Endothelial cell of umbilical vein (primary cell): ENCODE results near the gene NR1I3. TPM values are rescaled to one million over a fixed set of nuclear protein-coding genes. Genes with fewer than 3 reads are reported as not detected.

ENCODE experiments used
- BruUV-seq: library from RNA; stranded (reverse); fragments of 400-500 nt; replicated peaks from 2 replicates; lab custom pipeline; 2021; lab: Mats Ljungman, UMichigan
- CTCF ChIA-PET: fragments of 300-600, 350-600 bp; sonication (Branson Sonifier 250); formaldehyde crosslinking; loops from one replicate; lab custom pipeline; 2021; ENCODE audit warnings: antibody characterized with exemption, inconsistent platforms; lab: Charles Lee
- POLR2A ChIA-PET: fragments of 300-600, 350-600 bp; sonication (Branson Sonifier 250); formaldehyde crosslinking; loops from one replicate; lab custom pipeline; 2021; ENCODE audit warnings: antibody characterized with exemption, inconsistent platforms; lab: Charles Lee
- DNase-seq: peaks from one replicate; pipeline ENCODE4 v3.0.0-alpha.2; 2011; ENCODE audit warnings: low read depth, low spot score
- FAIRE-seq: peaks from 2 replicates; lab custom pipeline; 2011; peaks lifted over from hg19 to GRCh38; lab: Jason Lieb, UNC
- H2AFZ ChIP-seq: 2 replicates; pipeline ENCODE4 v1.6.0; 2012; ENCODE audit warnings: low read depth, low read length, control low read depth, inconsistent platforms
- H3K27ac ChIP-seq: 2 replicates; pipeline ENCODE4 v1.5.1; 2011; ENCODE audit warnings: low read depth, mild to moderate bottlenecking, control low read depth, low read length, moderate library complexity; ENCODE audit not compliant: insufficient read depth
- H3K27me3 ChIP-seq, 2 experiments: 2 replicates each; pipeline versions ENCODE4 v1.6.0 to v1.6.1; 2011; ENCODE audit warnings: low read length in 2 of 2, mixed read lengths in 1 of 2; ENCODE audit not compliant: control insufficient read depth in 2 of 2, insufficient read depth in 2 of 2
- H3K36me3 ChIP-seq, 2 experiments: 2 replicates in 1 of 2; 3 replicates in 1 of 2; pipeline ENCODE4 v1.5.1; 2011; ENCODE audit warnings: low read length in 2 of 2, mild to moderate bottlenecking in 1 of 2, moderate library complexity in 1 of 2; ENCODE audit not compliant: control insufficient read depth in 2 of 2, insufficient read depth in 2 of 2; ENCODE audit errors: extremely low read depth in 1 of 2
- H3K4me1 ChIP-seq: 3 replicates; pipeline ENCODE4 v1.5.1; 2011; ENCODE audit warnings: mild to moderate bottlenecking, low read length; ENCODE audit not compliant: control insufficient read depth, insufficient read depth; ENCODE audit errors: extremely low read depth
- H3K4me2 ChIP-seq: 2 replicates; pipeline ENCODE4 v1.6.1; 2011; ENCODE audit warnings: low read length, control low read depth, mixed read lengths; ENCODE audit not compliant: insufficient read depth
- H3K4me3 ChIP-seq, 3 experiments: fragments of 200-600 bp in 1 of 3; sonication (generic), shearing (Covaris generic) in 1 of 3; replicated peaks in 1 of 3; 2 replicates each; pipeline ENCODE4 v1.5.1; 2011 to 2016; ENCODE audit warnings: control low read depth in 3 of 3, low read length in 3 of 3, mild to moderate bottlenecking in 2 of 3, inconsistent platforms in 1 of 3, low read depth in 1 of 3, moderate library complexity in 1 of 3; ENCODE audit not compliant: insufficient read depth in 1 of 3
- H3K79me2 ChIP-seq: 2 replicates; pipeline ENCODE4 v1.6.0; 2012; ENCODE audit warnings: low read length, inconsistent platforms; ENCODE audit not compliant: control insufficient read depth, insufficient read depth
- H3K9ac ChIP-seq: replicated peaks from 2 replicates; pipeline ENCODE3; 2011; ENCODE audit warnings: low read length, control low read depth; ENCODE audit not compliant: insufficient read depth; ENCODE audit errors: extremely low read depth
- H3K9me1 ChIP-seq: replicated peaks from 3 replicates; pipeline ENCODE4 v1.6.0; 2011; ENCODE audit warnings: mild to moderate bottlenecking, low read length; ENCODE audit not compliant: control insufficient read depth, insufficient read depth; ENCODE audit errors: extremely low read depth
- H3K9me3 ChIP-seq: replicated peaks from 2 replicates; pipeline ENCODE4 v1.5.1; 2012; ENCODE audit warnings: low read length, inconsistent platforms; ENCODE audit not compliant: control insufficient read depth, insufficient read depth
- H4K20me1 ChIP-seq: replicated peaks from 2 replicates; pipeline ENCODE3; 2011; ENCODE audit warnings: mild to moderate bottlenecking, low read length; ENCODE audit not compliant: control insufficient read depth, insufficient read depth; ENCODE audit errors: extremely low read depth
- CTCF ChIP-seq, 2 donors: IDR thresholded peaks; 1 replicate in 1 of 2; 2 replicates in 1 of 2; pipeline ENCODE4 v1.5.1; 2011; ENCODE audit warnings: low read length in 2 of 2, mild to moderate bottlenecking in 2 of 2, moderate library complexity in 2 of 2, control low read depth in 1 of 2, inconsistent platforms in 1 of 2, low read depth in 1 of 2; ENCODE audit not compliant: insufficient read depth in 1 of 2; ENCODE audit errors: extremely low read depth in 1 of 2
- EZH2 ChIP-seq: IDR thresholded peaks from 2 replicates; pipeline ENCODE4 v1.6.1; 2012; ENCODE audit warnings: borderline replicate concordance, low read depth, mild to moderate bottlenecking, moderate library complexity, low read length, inconsistent platforms; ENCODE audit not compliant: severe bottlenecking
- FOS ChIP-seq: IDR thresholded peaks from 2 replicates; pipeline ENCODE4 v1.6.1; 2011; ENCODE audit warnings: mild to moderate bottlenecking, low read length, moderate library complexity, borderline replicate concordance; ENCODE audit not compliant: insufficient read depth
- GATA2 ChIP-seq: IDR thresholded peaks from 2 replicates; pipeline ENCODE4 v1.7.0; 2011; ENCODE audit warnings: low read depth, mild to moderate bottlenecking, moderate library complexity, mixed read lengths, low read length; ENCODE audit not compliant: insufficient read length, insufficient read depth
- JUN ChIP-seq: IDR thresholded peaks from 2 replicates; pipeline ENCODE4 v1.6.1; 2011; ENCODE audit warnings: borderline replicate concordance, low read depth; ENCODE audit not compliant: insufficient read length, insufficient read depth
- MAX ChIP-seq: IDR thresholded peaks from 2 replicates; pipeline ENCODE4 v1.6.1; 2011; ENCODE audit not compliant: insufficient read depth, insufficient read length
- MYC ChIP-seq: IDR thresholded peaks from one replicate; pipeline ENCODE4 v1.6.1; 2011; ENCODE audit warnings: mild to moderate bottlenecking, low read depth, low read length
- POLR2A ChIP-seq: IDR thresholded peaks from 2 replicates; pipeline ENCODE4 v1.6.1; 2012; ENCODE audit warnings: low read depth, mild to moderate bottlenecking, control low read depth, low read length
- POLR2AphosphoS5 ChIP-seq: IDR thresholded peaks from 2 replicates; pipeline ENCODE4 v1.6.1; 2012; ENCODE audit warnings: low read depth, mild to moderate bottlenecking, control low read depth, low read length, moderate library complexity; ENCODE audit not compliant: insufficient read depth
- dilution Hi-C: fragments of 300-500 bp; cut with MboI; formaldehyde crosslinking; loops from one replicate; pipeline ENCODE4 v1.15.0; 2019; ENCODE audit warnings: low sequenced_read_pairs; ENCODE audit not compliant: extremely low pct_ligation_motif_present
- intact Hi-C: fragments of 100-400 bp; cut with micrococcal nuclease; formaldehyde crosslinking; loops from one replicate; pipeline ENCODE4 v1.10.0; 2022
- polyA plus RNA-seq, 4 experiments: library from polyadenylated mRNA; depleted of rRNA in 3 of 4; stranded (reverse) in 3 of 4; unstranded in 1 of 4; fragments of >200 nt; gene quantifications; 2 replicates each; pipeline versions ENCODE4 v1.2.1 to v1.2.3, GENCODE V29; 2011 to 2012; ENCODE audit warnings: missing spikeins in 1 of 4
- total RNA-seq: library from RNA; stranded (reverse); gene quantifications from 2 replicates; pipeline ENCODE4 v1.2.3, GENCODE V29; 2021

NR1I3 gene
- total and polyA plus RNA-seq, 2 donors (not counting 3 experiments of a cell fraction or from before 2014, with no cell fraction given), result not detected

GRCh38 chr1:161223805-161224694 lies 14.0 kb downstream of the NR1I3 start:
- Histone ChIP-seq H3K4me3 (no peak overlapping the region), H3K79me2 (no peaks in the 10 kb centered on the region), H4K20me1 (no peaks in the 10 kb centered on the region), H3K36me3 (peaks cover 5 to 6% of the 10 kb centered on the region in 2 experiments), H3K9ac (no peak overlapping the region), H3K9me3 (no peaks in the 10 kb centered on the region), H3K27ac (no peak overlapping the region), H2AFZ (no peak overlapping the region), H3K9me1 (no peaks in the 10 kb centered on the region), H3K4me2 (no peak overlapping the region), H3K27me3 (no peaks in the 10 kb centered on the region), H3K4me1 (peaks cover 18% of the 10 kb centered on the region)
- TF ChIP-seq EZH2 (no peak), POLR2AphosphoS5 (no peak), MYC (no peak), CTCF (IDR thresholded peaks at IDR 0.05; ENCODE audit: extremely low read depth in 1 of 2, insufficient read depth in 1 of 2, low read depth in 1 of 2, low read length in 2 of 2) (no peak), JUN (no peak), MAX (no peak), GATA2 (no peak), FOS (no peak), POLR2A (no peak)
- POLR2A ChIA-PET, result no interaction called here
- BruUV-seq, result no TSS peak
- FAIRE-seq, result no peak
- dilution Hi-C loops (no loop called here), intact Hi-C loops (loop anchor here (2.0 kb wide), 1 partner anchor 39 kb away; no protein-coding TSS in a partner anchor)
- CTCF ChIA-PET, result interaction anchor here (1.7 to 5.4 kb wide), 4 partner anchors 14 to 32 kb away, joined by 3 to 55 read pairs (median 28); partner anchors contain the start of genes ADAMTS4 and NDUFS2
- DNase-seq, result no peak
